ENCODE data around the gene CNTNAP5.

GRCh38 chr2:124566518-124566970 lies 541.5 kb downstream of the CNTNAP5 start:
- no peak for TF ChIP-seq EZH2 (IDR thresholded peaks at IDR 0.05; ENCODE audit: borderline replicate concordance, low read depth, low read length, poor library complexity, severe bottlenecking)
- no peak for TF ChIP-seq CTCF (conservative IDR thresholded peaks at IDR 0.05; ENCODE audit: low read depth, low read length)
